ENCODE measurements around the gene TNFSF13B.

- no peak for TF ChIP-seq CTCF (IDR thresholded peaks at IDR 0.05; ENCODE audit: poor library complexity, severe bottlenecking)
- TF ChIP-seq EZH2 (IDR thresholded peaks at IDR 0.05; ENCODE audit: borderline replicate concordance, insufficient read depth, low read length, poor library complexity, severe bottlenecking): no peak
Observed at GRCh38 chr13:108263621-108264355, 5.7 kb upstream of the TNFSF13B start.
